ENCODE results near the gene TRIM13. TPM values are rescaled to one million over a fixed set of nuclear protein-coding genes. Genes with fewer than 3 reads are reported as not detected.

TRIM13 gene
- total RNA-seq, 1 experiment from 2014 or later, result 13.4 TPM

DNA sequence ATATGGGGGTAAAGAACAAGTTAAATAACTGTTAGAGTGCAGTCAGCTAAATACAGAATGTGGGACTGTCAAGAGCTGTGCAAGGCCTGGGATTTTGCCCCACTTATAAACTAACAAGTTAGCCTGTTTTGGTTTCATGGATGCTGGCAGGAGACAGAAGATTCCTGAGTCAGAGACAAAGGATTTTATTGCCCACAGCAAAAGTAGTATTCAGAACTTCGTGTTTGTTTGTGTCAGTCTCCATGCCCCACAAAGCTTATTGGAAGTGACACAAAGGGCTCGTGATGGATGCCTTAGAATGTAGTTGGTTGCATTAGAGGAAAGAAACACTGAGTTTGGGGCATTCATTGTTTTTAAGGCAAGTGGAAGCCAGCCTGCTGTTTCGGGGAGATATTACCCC lies 38.5 kb upstream of the TRIM13 start:
- Histone ChIP-seq H3K9me2 (ENCODE audit: insufficient read depth) (no peaks in the 10 kb centered on the region), H3K4me3 (no peak overlapping the region), H3K9me3 (ENCODE audit: insufficient read depth, low read depth) (no peaks in the 10 kb centered on the region), H3K79me2 (ENCODE audit: low read depth) (no peaks in the 10 kb centered on the region), H3K4me2 (no peak overlapping the region), H3K4me1 (replicated peaks; ENCODE audit: insufficient read depth) (0 out of 2 replicates have a peak, but pooled peaks cover 7% of the 10 kb centered on the region), H3F3A (ENCODE audit: insufficient read depth, low read depth) (0 out of 2 replicates have a peak, but pooled peaks cover 5% of the 10 kb centered on the region), H3K36me3 (ENCODE audit: low read depth) (no peaks in the 10 kb centered on the region), H3K27ac (no peak overlapping the region), H4K20me1 (ENCODE audit: insufficient read depth) (no peaks in the 10 kb centered on the region), H3K27me3 (ENCODE audit: insufficient read depth, low read depth) (no peaks in the 10 kb centered on the region), H2AFZ (no peak overlapping the region)
- no peak for DNase-seq
- TF ChIP-seq, protein P1, sequence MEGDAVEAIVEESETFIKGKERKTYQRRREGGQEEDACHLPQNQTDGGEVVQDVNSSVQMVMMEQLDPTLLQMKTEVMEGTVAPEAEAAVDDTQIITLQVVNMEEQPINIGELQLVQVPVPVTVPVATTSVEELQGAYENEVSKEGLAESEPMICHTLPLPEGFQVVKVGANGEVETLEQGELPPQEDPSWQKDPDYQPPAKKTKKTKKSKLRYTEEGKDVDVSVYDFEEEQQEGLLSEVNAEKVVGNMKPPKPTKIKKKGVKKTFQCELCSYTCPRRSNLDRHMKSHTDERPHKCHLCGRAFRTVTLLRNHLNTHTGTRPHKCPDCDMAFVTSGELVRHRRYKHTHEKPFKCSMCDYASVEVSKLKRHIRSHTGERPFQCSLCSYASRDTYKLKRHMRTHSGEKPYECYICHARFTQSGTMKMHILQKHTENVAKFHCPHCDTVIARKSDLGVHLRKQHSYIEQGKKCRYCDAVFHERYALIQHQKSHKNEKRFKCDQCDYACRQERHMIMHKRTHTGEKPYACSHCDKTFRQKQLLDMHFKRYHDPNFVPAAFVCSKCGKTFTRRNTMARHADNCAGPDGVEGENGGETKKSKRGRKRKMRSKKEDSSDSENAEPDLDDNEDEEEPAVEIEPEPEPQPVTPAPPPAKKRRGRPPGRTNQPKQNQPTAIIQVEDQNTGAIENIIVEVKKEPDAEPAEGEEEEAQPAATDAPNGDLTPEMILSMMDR (conservative IDR thresholded peaks at IDR 0.05), result no peak
- TF ChIP-seq EZH2 (IDR thresholded peaks at IDR 0.05; ENCODE audit: low read depth), result no peak
- intact Hi-C loops (cut with micrococcal nuclease; ENCODE audit: unreplicated experiment), result no loop called here
- ChIA-PET CTCF (no interaction called here), POLR2A (ENCODE audit: unreplicated experiment) (no interaction called here)
- BruUV-seq (replicated peaks), result no TSS peak

DNA sequence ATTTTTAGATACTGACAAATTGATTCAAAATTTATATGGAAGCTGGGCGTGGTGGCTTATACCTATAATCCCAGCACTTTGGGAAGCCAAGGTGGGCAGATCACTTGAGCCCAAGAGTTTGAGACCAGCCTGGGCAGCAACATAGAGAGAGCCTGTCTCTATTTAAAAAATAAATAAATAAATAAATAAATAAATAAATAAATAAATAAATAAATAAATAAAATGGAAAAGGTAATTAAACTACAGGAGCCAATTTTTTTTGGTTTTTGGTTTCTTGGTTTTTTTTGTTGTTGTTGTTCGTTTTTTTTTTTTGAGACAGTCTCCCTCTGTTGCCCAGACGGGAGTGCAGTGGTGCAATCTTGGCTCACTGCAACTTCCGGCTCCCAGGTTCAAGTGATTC lies 29.4 kb upstream of the TRIM13 start:
- ChIA-PET POLR2A (ENCODE audit: unreplicated experiment) (interaction anchor here (0.6 kb wide), 1 partner anchor 419 kb away, joined by 9 read pairs; no protein-coding TSS in a partner anchor), CTCF (no interaction called here)
- Histone ChIP-seq H3K4me3 (no peak overlapping the region), H3K4me2 (no peak overlapping the region), H3K27ac (no peak overlapping the region), H2AFZ (no peak overlapping the region), H3K79me2 (ENCODE audit: low read depth) (no peaks in the 10 kb centered on the region), H3K36me3 (ENCODE audit: low read depth) (no peaks in the 10 kb centered on the region), H4K20me1 (ENCODE audit: insufficient read depth) (no peaks in the 10 kb centered on the region), H3K9me3 (ENCODE audit: insufficient read depth, low read depth) (no peaks in the 10 kb centered on the region), H3K4me1 (replicated peaks; ENCODE audit: insufficient read depth) (no peaks in the 10 kb centered on the region), H3K9me2 (ENCODE audit: insufficient read depth) (no peaks in the 10 kb centered on the region), H3K27me3 (ENCODE audit: insufficient read depth, low read depth) (no peaks in the 10 kb centered on the region), H3F3A (ENCODE audit: insufficient read depth, low read depth) (no peaks in the 10 kb centered on the region)
- BruUV-seq (replicated peaks), result no TSS peak
- intact Hi-C loops (cut with micrococcal nuclease; ENCODE audit: unreplicated experiment), result no loop called here
- TF ChIP-seq EZH2 (IDR thresholded peaks at IDR 0.05; ENCODE audit: low read depth), result no peak
- TF ChIP-seq, protein P1 (conservative IDR thresholded peaks at IDR 0.05), result no peak
- no peak for DNase-seq

DNA sequence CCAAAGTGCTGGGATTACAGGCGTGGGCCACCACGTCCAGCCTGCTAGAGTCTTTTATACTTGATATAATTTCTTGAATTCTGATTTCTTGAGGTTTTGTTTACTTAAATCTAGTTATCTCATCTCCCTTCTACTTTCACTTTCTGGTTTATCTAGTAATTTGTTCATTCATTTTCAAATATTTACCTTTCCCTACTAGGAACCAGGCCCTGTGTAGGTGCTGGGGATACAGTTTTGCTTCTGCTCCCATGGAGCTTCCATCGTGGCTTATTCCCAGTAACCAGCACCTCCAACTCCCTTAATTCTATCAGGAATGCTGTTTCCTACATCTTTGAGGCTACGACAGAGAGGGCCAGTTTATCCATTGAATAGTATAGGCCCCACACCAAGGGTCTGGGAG lies 24.1 kb upstream of the TRIM13 start:
- TF ChIP-seq, protein P1 (conservative IDR thresholded peaks at IDR 0.05), result no peak
- no peak for TF ChIP-seq EZH2 (IDR thresholded peaks at IDR 0.05; ENCODE audit: low read depth)
- Histone ChIP-seq H2AFZ (no peak overlapping the region), H3K36me3 (ENCODE audit: low read depth) (no peaks in the 10 kb centered on the region), H3K9me2 (ENCODE audit: insufficient read depth) (no peaks in the 10 kb centered on the region), H3K9me3 (ENCODE audit: insufficient read depth, low read depth) (no peaks in the 10 kb centered on the region), H3K79me2 (ENCODE audit: low read depth) (no peaks in the 10 kb centered on the region), H3F3A (ENCODE audit: insufficient read depth, low read depth) (no peaks in the 10 kb centered on the region), H4K20me1 (ENCODE audit: insufficient read depth) (no peaks in the 10 kb centered on the region), H3K4me2 (no peak overlapping the region), H3K27ac (no peak overlapping the region), H3K4me1 (replicated peaks; ENCODE audit: insufficient read depth) (no peaks in the 10 kb centered on the region), H3K4me3 (no peak overlapping the region), H3K27me3 (ENCODE audit: insufficient read depth, low read depth) (no peaks in the 10 kb centered on the region)
- no TSS peak for BruUV-seq (replicated peaks)
- DNase-seq, result no peak
- intact Hi-C loops (cut with micrococcal nuclease; ENCODE audit: unreplicated experiment), result no loop called here
- POLR2A ChIA-PET (ENCODE audit: unreplicated experiment), result no interaction called here
- CTCF ChIA-PET, result interaction anchor here (0.8 kb wide), 1 partner anchor 939 kb away, joined by 3 read pairs; no protein-coding TSS in a partner anchor

Data from PC-9 (cell line).